Thoracic aorta (tissue), 2 donors: ENCODE measurements around the gene CARMIL1. TPM values are rescaled to one million over a fixed set of nuclear protein-coding genes. Genes with fewer than 3 reads are reported as not detected.
A peak's percentile ranks its signal among the peaks of the same experiment; 100 is the strongest.

Experiments used
- ATAC-seq: fragments of 150-250 bp; one replicate; pipeline ENCODE4 v1.8.0; 2017; ENCODE audit warnings: low read depth; ENCODE audit not compliant: insufficient number of reproducible peaks, low FRiP score
- DNase-seq: peaks from one replicate; pipeline ENCODE4 v3.0.0-alpha.2; 2020; ENCODE audit warnings: low spot score
- H3K27ac ChIP-seq, 2 donors: fragments of 200-600 bp; sonication (generic); 1 replicate in 1 of 2; 2 replicates in 1 of 2; pipeline ENCODE4 v1.5.1; 2016; ENCODE audit warnings: mild to moderate bottlenecking in 2 of 2, moderate library complexity in 2 of 2
- H3K27me3 ChIP-seq: fragments of 200-600 bp; sonication (generic); replicated peaks from 2 replicates; pipeline ENCODE4 v1.6.0; 2016; ENCODE audit warnings: mild to moderate bottlenecking; ENCODE audit not compliant: insufficient read depth
- H3K36me3 ChIP-seq: fragments of 200-600 bp; sonication (generic); one replicate; pipeline ENCODE4 v1.5.1; 2016
- H3K4me1 ChIP-seq, 2 donors: fragments of 200-600 bp; sonication (generic); 1 replicate in 1 of 2; 2 replicates in 1 of 2; pipeline versions ENCODE4 v1.5.1 to v1.6.0; 2016; ENCODE audit warnings: low read depth in 2 of 2, mild to moderate bottlenecking in 1 of 2; ENCODE audit not compliant: control insufficient read depth in 1 of 2
- H3K4me3 ChIP-seq: fragments of 200-600 bp; sonication (generic); 2 replicates; pipeline ENCODE4 v1.5.1; 2016; ENCODE audit warnings: mild to moderate bottlenecking
- H3K9me3 ChIP-seq: fragments of 200-600 bp; sonication (generic); 2 replicates; pipeline ENCODE4 v1.5.1; 2016
- total RNA-seq, 2 donors: library from RNA; depleted of rRNA; stranded (reverse); fragments of >200 nt; gene quantifications; one replicate each; pipeline versions ENCODE4 v1.1.0 to v1.2.3, GENCODE V29; 2016
- TF ChIP-seq, protein P1 (sequence below): fragments of 200-600 bp; sonication (generic); IDR thresholded peaks from one replicate; pipeline ENCODE4 v1.5.1; 2019; ENCODE audit warnings: antibody characterized with exemption

The CARMIL1 gene
- total RNA-seq, 2 donors from 2014 or later = 60.4 to 63.0 TPM

DNA sequence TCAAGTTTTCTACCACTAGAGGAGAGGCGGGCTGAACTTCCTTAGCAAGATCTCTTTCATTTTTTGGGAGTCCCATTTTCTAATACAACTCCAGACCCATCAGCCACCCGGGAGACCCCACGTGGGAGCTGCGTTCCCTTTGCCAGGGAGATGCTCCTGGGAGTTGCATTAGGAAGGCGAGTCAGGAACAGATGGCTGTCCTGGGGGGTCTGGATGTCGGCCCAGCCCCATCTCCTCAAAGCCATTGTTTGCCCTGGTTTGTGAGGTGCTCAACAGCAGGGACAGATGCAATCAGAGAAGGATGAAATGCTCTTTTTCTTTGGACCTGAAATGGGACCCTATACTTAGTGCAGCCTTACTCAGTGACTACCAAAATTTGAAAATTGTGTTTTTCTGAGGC is 39.4 kb downstream of the CARMIL1 start:
- H3K36me3 ChIP-seq = no peaks in the 10 kb centered on the region
- no peak for DNase-seq
- H3K9me3 ChIP-seq = no peaks in the 10 kb centered on the region
- H3K4me3 ChIP-seq = no peak overlapping the region
- ATAC-seq = no peak
- TF ChIP-seq, protein P1, sequence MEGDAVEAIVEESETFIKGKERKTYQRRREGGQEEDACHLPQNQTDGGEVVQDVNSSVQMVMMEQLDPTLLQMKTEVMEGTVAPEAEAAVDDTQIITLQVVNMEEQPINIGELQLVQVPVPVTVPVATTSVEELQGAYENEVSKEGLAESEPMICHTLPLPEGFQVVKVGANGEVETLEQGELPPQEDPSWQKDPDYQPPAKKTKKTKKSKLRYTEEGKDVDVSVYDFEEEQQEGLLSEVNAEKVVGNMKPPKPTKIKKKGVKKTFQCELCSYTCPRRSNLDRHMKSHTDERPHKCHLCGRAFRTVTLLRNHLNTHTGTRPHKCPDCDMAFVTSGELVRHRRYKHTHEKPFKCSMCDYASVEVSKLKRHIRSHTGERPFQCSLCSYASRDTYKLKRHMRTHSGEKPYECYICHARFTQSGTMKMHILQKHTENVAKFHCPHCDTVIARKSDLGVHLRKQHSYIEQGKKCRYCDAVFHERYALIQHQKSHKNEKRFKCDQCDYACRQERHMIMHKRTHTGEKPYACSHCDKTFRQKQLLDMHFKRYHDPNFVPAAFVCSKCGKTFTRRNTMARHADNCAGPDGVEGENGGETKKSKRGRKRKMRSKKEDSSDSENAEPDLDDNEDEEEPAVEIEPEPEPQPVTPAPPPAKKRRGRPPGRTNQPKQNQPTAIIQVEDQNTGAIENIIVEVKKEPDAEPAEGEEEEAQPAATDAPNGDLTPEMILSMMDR = no peak
- peaks cover 25 to 56% of the 10 kb centered on the region in 2 donors for H3K4me1 ChIP-seq
- no peak overlapping the region for H3K27ac ChIP-seq
- H3K27me3 ChIP-seq = no peaks in the 10 kb centered on the region

DNA sequence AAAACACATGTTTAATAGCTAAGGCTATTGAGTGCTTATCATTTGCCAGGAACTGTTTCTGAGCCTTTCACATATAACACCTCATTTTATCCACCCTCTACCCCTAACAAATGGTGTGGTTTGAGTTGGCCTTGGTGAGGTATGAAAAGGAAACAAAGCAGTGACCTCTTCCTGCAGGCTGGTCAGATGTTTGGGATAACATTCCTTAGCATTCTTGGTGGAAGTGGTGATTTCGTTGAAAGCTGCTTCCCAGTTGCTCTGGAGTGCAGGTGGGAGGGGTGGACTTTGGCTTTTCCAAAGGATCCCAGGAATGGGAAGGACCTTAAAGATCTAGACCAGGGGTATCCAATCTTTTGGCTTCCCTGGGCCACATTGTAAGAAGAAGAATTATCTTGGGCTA is 41.3 kb downstream of the CARMIL1 start:
- TF ChIP-seq, protein P1 = no peak
- Histone ChIP-seq H3K27me3 (no peaks in the 10 kb centered on the region), H3K36me3 (no peaks in the 10 kb centered on the region), H3K9me3 (no peaks in the 10 kb centered on the region), H3K27ac (no peak overlapping the region), H3K4me1 (peaks cover 29 to 56% of the 10 kb centered on the region in 2 donors), H3K4me3 (no peak overlapping the region)
- no peak for DNase-seq
- ATAC-seq = no peak

DNA sequence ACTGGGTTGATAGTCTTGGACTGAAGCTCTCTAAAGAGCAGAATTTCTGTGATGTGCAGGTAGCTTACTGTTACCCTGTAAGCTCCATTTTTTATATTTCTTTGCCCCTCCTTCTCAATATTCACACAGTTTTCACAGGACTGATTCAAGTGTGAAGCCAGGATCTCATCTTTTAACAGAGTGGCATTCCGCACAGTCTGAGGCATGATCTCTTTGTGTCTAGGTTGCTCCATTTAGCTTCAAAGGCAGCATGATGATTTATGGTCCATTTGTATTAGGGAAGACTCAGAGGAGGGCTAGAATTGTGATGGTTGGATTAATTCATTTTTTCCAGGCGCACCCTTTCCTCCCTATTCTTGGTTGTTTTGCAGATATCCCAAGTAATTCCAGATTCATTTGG is 43.5 kb downstream of the CARMIL1 start:
- DNase-seq (no peak), ATAC-seq (no peak)
- Histone ChIP-seq H3K36me3 (no peaks in the 10 kb centered on the region), H3K4me3 (no peak overlapping the region), H3K4me1 (peaks cover 29 to 58% of the 10 kb centered on the region in 2 donors), H3K9me3 (no peaks in the 10 kb centered on the region), H3K27me3 (no peaks in the 10 kb centered on the region), H3K27ac (peak overlapping the region in 1 of 2 donors; percentile 22)
- TF ChIP-seq, protein P1 = no peak

DNA sequence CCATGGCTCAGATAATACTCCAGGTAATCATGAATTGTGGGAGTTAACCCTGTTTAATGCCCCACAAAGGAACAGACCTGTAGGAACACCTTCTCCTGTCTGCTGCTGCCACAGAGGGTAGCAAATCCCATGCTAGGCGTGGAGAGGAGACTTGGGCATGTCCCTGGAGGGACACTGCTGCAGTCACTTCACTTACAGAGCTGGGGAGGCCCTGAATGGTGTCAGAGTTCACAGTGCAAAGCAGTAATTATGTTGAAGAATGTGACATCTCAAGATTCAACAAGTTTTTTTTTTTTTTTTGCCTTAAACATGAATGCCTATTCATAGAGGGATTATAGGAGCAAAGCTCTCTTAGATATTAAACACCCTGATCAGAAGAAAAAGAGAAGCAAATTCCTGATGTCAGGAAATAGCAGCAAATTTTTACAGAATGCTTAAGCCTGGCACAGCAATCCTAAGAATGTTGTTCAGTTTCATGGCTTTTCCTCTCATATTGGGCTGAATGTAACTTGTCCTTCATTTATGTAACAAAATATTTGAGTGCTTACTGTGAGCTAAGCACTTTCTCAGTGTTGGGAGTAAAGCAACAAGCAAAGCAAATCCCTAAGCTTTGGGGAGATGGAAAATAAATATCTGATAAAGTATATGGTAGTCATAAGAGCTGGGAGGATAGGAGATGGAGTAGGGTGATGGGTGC is 45.0 kb downstream of the CARMIL1 start:
- TF ChIP-seq, protein P1 = no peak
- no peak overlapping the region for H3K4me3 ChIP-seq
- ATAC-seq = no peak
- peaks cover 38 to 66% of the 10 kb centered on the region in 2 donors for H3K4me1 ChIP-seq
- peak overlapping the region in 1 of 2 donors; percentile 61 for H3K27ac ChIP-seq
- H3K9me3 ChIP-seq = no peaks in the 10 kb centered on the region
- no peaks in the 10 kb centered on the region for H3K27me3 ChIP-seq
- no peak for DNase-seq
- no peaks in the 10 kb centered on the region for H3K36me3 ChIP-seq

DNA sequence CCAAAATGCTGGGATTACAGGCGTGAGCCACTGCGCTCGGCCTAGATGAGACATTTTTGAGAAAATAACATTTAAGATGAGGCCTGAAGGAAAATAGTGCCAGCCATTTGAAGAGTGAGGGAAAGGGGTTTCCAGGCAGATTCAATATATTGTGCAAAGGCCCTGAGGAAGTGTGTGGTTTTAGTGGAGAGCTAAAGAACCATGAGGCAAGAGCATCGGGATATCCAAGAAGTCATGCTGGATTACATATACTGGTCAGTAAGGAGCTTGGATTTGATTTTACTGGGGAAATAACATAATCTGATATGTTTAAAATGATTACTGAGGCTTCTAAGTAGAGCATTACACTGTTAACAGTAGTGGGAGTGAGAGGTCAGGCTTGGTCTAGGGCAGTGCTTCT is 47.0 kb downstream of the CARMIL1 start:
- TF ChIP-seq, protein P1 = no peak
- no peaks in the 10 kb centered on the region for H3K27me3 ChIP-seq
- H3K27ac ChIP-seq = no peak overlapping the region

More for the DNA sequence above, 47.0 kb downstream of the CARMIL1 start:
- Histone ChIP-seq H3K36me3 (no peaks in the 10 kb centered on the region), H3K9me3 (no peaks in the 10 kb centered on the region), H3K4me3 (no peak overlapping the region), H3K4me1 (peaks cover 44 to 72% of the 10 kb centered on the region in 2 donors)
- DNase-seq = no peak
- ATAC-seq = no peak
